GM19395 (cell line): ENCODE data around the gene TGM3.

Experiments
- ATAC-seq: cut with Tn5 transposase; IDR thresholded peaks from one replicate; pipeline ENCODE4 v1.9.1; 2021; ENCODE audit warnings: mild to moderate bottlenecking, moderate library complexity; ENCODE audit not compliant: unreplicated experiment

The TGM3 gene

DNA sequence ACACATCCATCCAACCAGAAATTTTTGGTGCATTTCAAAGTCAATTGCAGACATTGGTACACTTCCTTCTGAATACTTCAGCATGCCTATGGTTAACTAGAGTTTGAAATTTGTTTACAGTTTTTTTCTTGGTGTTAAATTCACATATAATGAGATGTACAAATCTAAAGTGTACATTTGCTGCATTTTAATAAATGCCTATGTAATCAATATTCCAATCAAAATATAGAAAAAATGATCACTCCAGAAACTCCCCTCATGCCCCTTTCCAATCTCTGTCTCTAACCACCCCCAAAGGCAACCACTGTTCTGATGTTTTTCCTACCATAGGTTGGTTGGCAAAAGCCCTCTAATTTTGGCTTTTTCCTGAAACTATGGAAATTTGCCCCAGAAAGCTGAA is 77.3 kb downstream of the TGM3 start:
- no peak for ATAC-seq

- no peak for ATAC-seq
These were observed 78.7 kb downstream of the TGM3 start for GRCh38 chr20:2374346-2375125.

DNA sequence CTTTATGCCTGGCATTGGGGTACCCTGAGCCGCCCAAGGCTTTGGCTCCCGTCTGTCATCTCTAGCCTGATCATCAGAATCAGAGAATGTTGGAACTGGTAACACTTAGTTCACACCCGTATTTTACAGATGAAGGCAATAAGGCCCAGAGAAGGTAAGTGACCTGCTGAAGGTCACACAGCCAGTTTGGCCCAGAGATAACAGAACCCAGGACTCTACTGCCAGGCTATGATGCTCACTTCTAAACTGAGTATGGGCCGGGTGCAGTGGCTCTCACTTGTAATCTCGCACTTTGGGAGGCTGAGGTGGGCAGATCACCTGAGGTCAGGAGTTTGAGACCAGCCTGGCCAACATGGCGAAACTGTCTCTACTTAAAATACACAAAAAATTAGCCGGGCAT is 83.1 kb downstream of the TGM3 start:
- ATAC-seq: no peak

DNA sequence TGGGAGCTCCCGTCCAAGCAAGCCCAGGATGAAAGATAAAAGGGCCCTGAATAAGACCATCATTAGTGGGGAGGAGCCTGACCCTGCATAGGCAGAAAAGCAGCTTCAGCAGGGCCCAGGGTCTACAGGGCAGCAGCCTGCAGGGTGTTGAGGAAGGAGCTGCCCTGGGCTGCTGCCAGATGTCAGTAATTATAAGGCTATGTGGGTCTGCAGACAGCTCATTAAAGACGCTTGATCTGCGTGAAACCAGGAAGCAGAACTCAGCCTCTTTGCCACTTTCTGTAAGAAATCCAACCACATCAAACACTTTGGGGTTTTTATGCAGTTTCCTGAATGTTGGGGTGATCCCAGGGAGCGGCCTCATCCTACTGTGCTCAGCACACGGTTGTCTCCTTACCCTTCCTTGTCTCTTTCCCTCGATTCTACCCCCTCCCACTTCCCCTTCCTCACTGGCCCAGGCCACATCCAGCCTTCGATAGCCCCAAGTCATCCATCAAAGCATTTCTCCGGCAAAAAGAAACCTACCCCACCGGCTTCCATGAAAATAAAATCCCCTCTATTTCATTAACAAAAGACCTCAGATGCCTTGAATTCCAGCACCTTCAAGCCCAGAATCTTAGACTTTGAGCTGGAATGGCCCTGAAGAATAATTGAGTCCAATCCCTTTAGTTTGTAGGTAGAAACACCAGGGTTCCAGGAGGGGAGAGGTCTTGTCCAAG is 83.9 kb downstream of the TGM3 start:
- no peak for ATAC-seq

GRCh38 chr20:2380601-2381000 is 84.8 kb downstream of the TGM3 start, which contains the start of gene TGM6:
TGM6 (plus strand) TSS chr20:2380901; CDS start chr20:2380969, 68 bp downstream.
- ATAC-seq: no peak

GRCh38 chr20:2381303-2381702 is 85.5 kb downstream of the TGM3 start:
- ATAC-seq: no peak

DNA sequence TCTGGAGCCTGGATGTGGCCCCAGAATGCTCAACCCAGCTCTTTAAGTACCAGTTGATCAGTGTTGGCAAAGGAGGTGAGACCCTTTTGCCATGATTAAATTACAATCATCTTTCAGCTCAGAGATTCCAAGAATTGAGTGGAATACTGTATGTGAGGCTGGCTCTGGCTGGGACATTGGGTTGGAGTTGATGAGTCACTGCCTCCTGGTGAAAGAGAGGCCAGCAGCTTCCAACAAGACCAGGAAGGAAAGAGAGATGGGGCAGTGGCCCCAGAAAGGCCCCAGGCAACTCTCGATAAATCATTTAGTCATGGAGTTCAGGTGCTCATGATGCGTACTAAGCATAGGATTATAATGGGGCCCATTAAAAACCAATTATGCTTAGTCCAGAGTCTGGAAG is 87.0 kb downstream of the TGM3 start:
- ATAC-seq: no peak

DNA sequence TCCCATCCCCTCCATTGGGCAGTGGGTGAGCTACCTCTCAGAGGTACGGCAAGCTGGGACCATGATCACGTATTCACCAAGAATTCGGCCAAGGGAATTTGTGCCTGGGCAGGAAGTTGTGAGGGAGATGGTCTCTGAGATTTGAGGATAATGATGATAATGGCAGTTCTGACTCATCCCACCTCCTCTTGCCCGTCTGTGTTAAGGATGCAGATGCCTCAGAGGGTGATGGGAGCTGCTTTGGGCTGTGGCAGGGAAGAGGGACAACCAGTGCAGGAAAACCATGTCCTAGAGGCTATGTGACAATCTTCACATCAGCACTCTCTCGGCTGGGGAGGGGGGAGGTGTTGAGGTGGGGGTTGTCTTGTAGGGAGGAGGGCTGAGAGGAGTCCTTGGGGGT is 89.2 kb downstream of the TGM3 start:
- ATAC-seq: no peak

GRCh38 chr20:2385496-2385895 is 89.7 kb downstream of the TGM3 start:
- no peak for ATAC-seq

DNA sequence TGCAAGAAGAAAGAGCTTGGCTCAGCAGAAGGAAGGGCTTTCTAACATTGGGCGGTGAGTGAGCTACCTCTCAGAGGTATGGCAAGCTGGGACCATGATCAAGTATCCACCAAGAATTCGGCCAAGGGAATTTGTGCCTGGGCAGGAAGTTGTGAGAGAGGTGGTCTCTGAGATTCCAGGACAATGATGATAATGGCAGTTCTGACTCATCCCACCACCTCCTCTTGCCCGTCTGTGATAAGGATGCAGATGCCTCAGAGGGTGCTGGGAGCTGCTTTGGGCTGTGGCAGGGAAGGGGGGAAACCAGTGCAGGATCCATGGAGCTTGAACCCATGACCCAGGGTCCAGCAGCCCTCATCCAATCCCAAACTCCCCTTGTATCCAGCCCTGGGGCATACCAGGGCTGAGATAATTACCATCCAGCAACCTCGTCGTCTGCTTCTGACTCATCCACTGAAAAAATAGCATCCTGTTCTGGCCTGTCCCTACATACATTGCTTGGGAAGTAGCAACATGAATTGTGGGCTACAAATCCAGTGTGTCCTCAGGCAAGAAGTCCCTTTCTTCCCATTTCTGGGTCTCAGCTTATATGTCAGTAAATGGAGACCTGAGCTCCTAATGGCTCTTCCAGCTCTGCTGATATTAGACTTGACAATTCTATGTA is 90.8 kb downstream of the TGM3 start:
- ATAC-seq: no peak

DNA sequence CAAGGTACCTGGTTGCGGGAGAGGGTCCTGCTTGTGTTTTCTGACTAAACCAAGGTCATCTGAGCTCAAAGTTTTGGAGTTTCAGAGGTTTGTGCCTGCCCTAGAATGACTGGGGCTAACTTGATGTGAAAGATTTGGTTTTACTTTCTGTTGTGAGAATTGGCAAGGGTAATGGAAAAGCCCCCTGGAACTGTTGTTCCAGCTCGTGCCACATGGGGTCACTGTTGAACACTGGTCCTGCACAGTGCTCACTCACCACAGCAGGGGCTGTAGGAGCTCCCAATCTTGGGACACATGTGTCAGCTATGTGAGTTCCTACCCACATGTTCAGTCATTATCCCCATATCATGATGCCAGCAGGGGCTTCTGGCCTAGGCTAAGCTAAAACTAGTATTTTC is 91.4 kb downstream of the TGM3 start:
- ATAC-seq: peak; percentile 71

DNA sequence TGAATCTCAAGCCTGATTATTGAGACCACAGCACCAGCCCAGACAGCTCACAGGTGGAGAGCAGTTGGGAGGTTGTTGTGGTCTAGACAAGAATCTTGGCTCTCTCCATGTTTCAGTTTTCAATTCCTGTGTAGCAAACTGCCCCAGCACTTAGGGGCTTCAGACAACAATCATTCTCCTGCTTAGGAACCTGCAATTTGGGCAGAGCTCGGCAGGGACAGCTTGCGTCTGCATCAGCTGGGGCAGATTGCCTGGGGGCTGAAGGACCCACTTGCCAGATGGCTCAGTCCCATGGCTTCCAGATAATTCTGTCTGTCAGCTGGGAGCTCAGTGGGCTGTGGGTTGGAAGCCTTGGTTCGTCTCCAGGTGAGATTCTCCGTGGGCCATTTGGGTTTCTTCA is 91.8 kb downstream of the TGM3 start:
- no peak for ATAC-seq
